SK-N-SH (cell line): ENCODE measurements around the gene MMS22L. TPM values are rescaled to one million over a fixed set of nuclear protein-coding genes. Genes with fewer than 3 reads are reported as not detected.

ENCODE experiments used
- CTCF ChIA-PET: fragments of 300-600, 350-600 bp; formaldehyde crosslinking; extraction: SDS; loops from one replicate; lab custom pipeline; 2021; lab: Yijun Ruan, JAX
- POLR2A ChIA-PET: fragments of 350-600 bp; sonication (Branson Sonifier 250); formaldehyde crosslinking; extraction: SDS; loops from one replicate; lab custom pipeline; 2020; ENCODE audit warnings: antibody characterized with exemption, inconsistent platforms; lab: Yijun Ruan, JAX
- DNase-seq: peaks from one replicate; pipeline ENCODE4 v3.0.0; 2012
- H2AFZ ChIP-seq: fragments of 200-600 bp; sonication (generic); 2 replicates; pipeline ENCODE4 v1.8.1; 2016; ENCODE audit warnings: antibody characterized with exemption, mild to moderate bottlenecking, low read depth
- H3F3A ChIP-seq: fragments of 200-600 bp; sonication (generic); replicated peaks from 2 replicates; pipeline ENCODE3; 2016; ENCODE audit warnings: antibody characterized with exemption, mild to moderate bottlenecking; ENCODE audit not compliant: insufficient read depth
- H3K27ac ChIP-seq, 2 experiments: fragments of 200-500 bp in 1 of 2; fragments of 200-600 bp in 1 of 2; sonication (Bioruptor generic) in 1 of 2; sonication (generic), shearing (Covaris generic) in 1 of 2; 2 replicates each; pipeline versions ENCODE4 v1.5.1 to v1.6.1; 2014 to 2016; ENCODE audit warnings: low read depth in 2 of 2, inconsistent platforms in 1 of 2, low read length in 1 of 2, mild to moderate bottlenecking in 1 of 2, mixed read lengths in 1 of 2
- H3K27me3 ChIP-seq: fragments of 200-600 bp; sonication (generic), shearing (Covaris generic); 2 replicates; pipeline ENCODE4 v1.6.1; 2016; ENCODE audit warnings: mixed run types; ENCODE audit not compliant: insufficient read depth
- H3K36me3 ChIP-seq, 2 experiments: fragments of 200-500 bp in 1 of 2; fragments of 200-600 bp in 1 of 2; sonication (Bioruptor generic) in 1 of 2; sonication (generic) in 1 of 2; replicated peaks in 1 of 2; 2 replicates each; pipeline versions ENCODE3 to v1.5.1; 2014 to 2016; ENCODE audit warnings: low read length in 1 of 2, mild to moderate bottlenecking in 1 of 2; ENCODE audit not compliant: insufficient read depth in 2 of 2, control insufficient read depth in 1 of 2
- H3K4me1 ChIP-seq, 2 experiments: fragments of 200-500 bp in 1 of 2; fragments of 200-600 bp in 1 of 2; sonication (Bioruptor generic) in 1 of 2; sonication (generic), shearing (Covaris generic) in 1 of 2; 2 replicates each; pipeline versions ENCODE4 v1.5.1 to v1.6.1; 2014 to 2016; ENCODE audit warnings: low read depth in 1 of 2, low read length in 1 of 2, mixed run types in 1 of 2; ENCODE audit not compliant: insufficient read depth in 2 of 2, control insufficient read depth in 1 of 2
- H3K4me2 ChIP-seq: fragments of 200-600 bp; sonication (generic), shearing (Covaris generic); 2 replicates; pipeline ENCODE4 v1.6.1; 2017; ENCODE audit warnings: mixed run types
- H3K4me3 ChIP-seq, 2 experiments: fragments of 200-500 bp in 1 of 2; fragments of 200-600 bp in 1 of 2; sonication (Bioruptor generic) in 1 of 2; sonication (generic), shearing (Covaris generic) in 1 of 2; 2 replicates each; pipeline versions ENCODE4 v1.5.1 to v1.8.1; 2014 to 2016; ENCODE audit warnings: low read depth in 2 of 2, inconsistent platforms in 1 of 2, low read length in 1 of 2, mild to moderate bottlenecking in 1 of 2, mixed read lengths in 1 of 2, moderate library complexity in 1 of 2
- H3K79me2 ChIP-seq: fragments of 200-600 bp; sonication (generic); 2 replicates; pipeline ENCODE4 v1.8.1; 2017; ENCODE audit warnings: mild to moderate bottlenecking; ENCODE audit not compliant: insufficient read depth
- H3K9ac ChIP-seq: fragments of 200-600 bp; sonication (generic); 2 replicates; pipeline ENCODE4 v1.6.1; 2017; ENCODE audit warnings: mixed run types
- H3K9me2 ChIP-seq: fragments of 200-600 bp; sonication (generic); 2 replicates; pipeline ENCODE4 v1.6.1; 2017; ENCODE audit warnings: mixed run types
- H3K9me3 ChIP-seq: fragments of 200-600 bp; sonication (generic); 2 replicates; pipeline ENCODE4 v1.6.1; 2017; ENCODE audit warnings: mixed run types, mild to moderate bottlenecking, moderate library complexity
- H4K20me1 ChIP-seq: fragments of 200-600 bp; sonication (generic); 2 replicates; pipeline ENCODE4 v1.6.1; 2017; ENCODE audit warnings: mild to moderate bottlenecking, mixed run types; ENCODE audit not compliant: insufficient read depth
- CHD2 ChIP-seq: fragments of 150-350 bp; IDR thresholded peaks from 2 replicates; pipeline ENCODE4 v1.6.1; 2018; ENCODE audit warnings: low read length; ENCODE audit not compliant: partially characterized antibody
- ELF1 ChIP-seq: IDR thresholded peaks from 2 replicates; pipeline ENCODE4 v1.4.0; 2012
- FOSL2 ChIP-seq: IDR thresholded peaks from 2 replicates; pipeline ENCODE4 v1.4.0; 2012; ENCODE audit warnings: low read depth, mild to moderate bottlenecking, moderate library complexity, borderline replicate concordance
- FOXJ3 ChIP-seq: sonication (generic); formaldehyde crosslinking; IDR thresholded peaks from 2 replicates; pipeline ENCODE4 v1.5.1; 2020; ENCODE audit warnings: mild to moderate bottlenecking, missing genetic modification reagents
- FOXM1 ChIP-seq: IDR thresholded peaks from 2 replicates; pipeline ENCODE4 v1.4.0; 2012; ENCODE audit warnings: low read depth, mild to moderate bottlenecking
- GATA2 ChIP-seq: sonication (generic); formaldehyde crosslinking; IDR thresholded peaks from 2 replicates; pipeline ENCODE4 v1.5.0; 2020; ENCODE audit warnings: mild to moderate bottlenecking, missing genetic modification reagents
- MEF2A ChIP-seq: IDR thresholded peaks from 2 replicates; pipeline ENCODE4 v1.4.0; 2012; ENCODE audit warnings: low read depth, borderline replicate concordance
- RAD21 ChIP-seq: IDR thresholded peaks from 2 replicates; pipeline ENCODE4 v1.6.1; 2012; ENCODE audit warnings: mild to moderate bottlenecking, low read length
- RCOR1 ChIP-seq: fragments of 150-350 bp; IDR thresholded peaks from 2 replicates; pipeline ENCODE4 v1.6.1; 2017; ENCODE audit warnings: antibody characterized with exemption, low read length
- RXRA ChIP-seq: IDR thresholded peaks from 2 replicates; pipeline ENCODE4 v1.4.0; 2012; ENCODE audit warnings: low read depth, mild to moderate bottlenecking, borderline replicate concordance
- TAF1 ChIP-seq: IDR thresholded peaks from 2 replicates; pipeline ENCODE4 v1.6.1; 2012; ENCODE audit warnings: low read depth, mild to moderate bottlenecking, low read length, moderate library complexity, borderline replicate concordance
- TEAD4 ChIP-seq: IDR thresholded peaks from 2 replicates; pipeline ENCODE4 v1.4.0; 2012; ENCODE audit warnings: mild to moderate bottlenecking, borderline replicate concordance; ENCODE audit not compliant: insufficient read depth
- YY1 ChIP-seq: IDR thresholded peaks from 2 replicates; pipeline ENCODE4 v1.4.0; 2012; ENCODE audit warnings: low read depth, mild to moderate bottlenecking
- WGBS: methylation state at CpG from one replicate; pipeline ENCODE4 v1.1.6; 2017; ENCODE audit warnings: low lambda C conversion rate; 5-methylcytosine and 5-hydroxymethylcytosine counted together
- polyA plus RNA-seq, 3 experiments: library from polyadenylated mRNA; depleted of rRNA; stranded (reverse); fragments of >200 nt; gene quantifications; 2 replicates each; pipeline ENCODE4 v1.2.3, GENCODE V29; 2012
- TF ChIP-seq, protein P1 (sequence below): IDR thresholded peaks from 2 replicates; pipeline ENCODE4 v1.4.0; 2012; ENCODE audit warnings: low read depth, borderline replicate concordance
- TF ChIP-seq, protein P2 (sequence below): fragments of 200-600 bp; sonication (generic); IDR thresholded peaks from 2 replicates; pipeline ENCODE4 v1.6.1; 2017; ENCODE audit warnings: antibody characterized with exemption, mild to moderate bottlenecking, moderate library complexity
- TF ChIP-seq, protein P3 (sequence below): fragments of 150-350 bp; IDR thresholded peaks from 2 replicates; pipeline ENCODE4 v1.6.1; 2016; ENCODE audit warnings: mild to moderate bottlenecking, low read depth, low read length
- TF ChIP-seq, protein P4 (sequence below): IDR thresholded peaks from 2 replicates; pipeline ENCODE4 v1.4.0; 2012; ENCODE audit warnings: low read depth
- TF ChIP-seq, protein P5 (sequence below): IDR thresholded peaks from 2 replicates; pipeline ENCODE4 v1.4.0; 2012; ENCODE audit warnings: low read depth, borderline replicate concordance
- TF ChIP-seq, protein P6 (sequence below): fragments of 150-350 bp; IDR thresholded peaks from 2 replicates; pipeline ENCODE4 v1.6.1; 2017; ENCODE audit warnings: antibody characterized with exemption, low read length, low read depth, borderline replicate concordance
- TF ChIP-seq, protein P7 (sequence below): IDR thresholded peaks from 2 replicates; pipeline ENCODE4 v1.6.1; 2012; ENCODE audit warnings: mild to moderate bottlenecking, low read depth, low read length, moderate library complexity

The MMS22L gene
- polyA plus RNA-seq, 1 of the 3 experiments (the other 2 are of a cell fraction) = 4.3 TPM

DNA sequence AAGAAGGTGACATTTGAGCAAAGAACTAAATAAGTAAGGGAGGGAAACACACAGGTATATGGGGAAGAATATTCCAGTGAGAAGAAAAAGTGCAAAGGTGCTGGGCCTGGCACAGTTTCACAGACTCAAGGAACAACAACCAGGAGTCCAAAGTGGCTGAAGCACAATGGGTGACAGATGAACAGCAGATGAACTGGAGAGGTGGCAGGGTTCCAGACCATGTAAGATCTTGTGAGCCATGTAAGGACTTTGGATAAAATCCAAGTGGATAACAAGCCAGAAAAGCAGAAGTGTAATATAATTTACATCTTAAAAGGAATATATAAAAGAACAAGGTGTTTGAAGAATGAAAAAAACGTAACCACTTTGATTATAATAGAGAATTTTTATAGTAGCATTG lies 87.9 kb downstream of the MMS22L start:
- Histone ChIP-seq H3K9me2 (no peaks in the 10 kb centered on the region), H3K27me3 (no peaks in the 10 kb centered on the region), H3K79me2 (no peaks in the 10 kb centered on the region), H3K9ac (no peak overlapping the region), H4K20me1 (no peaks in the 10 kb centered on the region), H3K4me2 (no peak overlapping the region), H2AFZ (no peak overlapping the region), H3K9me3 (no peaks in the 10 kb centered on the region), H3K4me1 (peaks cover 4 to 10% of the 10 kb centered on the region in 2 experiments), H3K27ac (peak overlapping the region in 1 of 2 experiments; percentile 16; a peak in 1 of 4 replicates), H3F3A (peaks cover 11% of the 10 kb centered on the region), H3K36me3 (peaks cover 0 to 12% of the 10 kb centered on the region in 2 experiments), H3K4me3 (no peak overlapping the region)
- 97% methylated on average over 1 of the region's 1 CpG for WGBS
- DNase-seq = no peak
- TF ChIP-seq TAF1 (no peak), FOXM1 (no peak), CHD2 (no peak), GATA2 (CRISPR knock-in tag) (no peak), TEAD4 (no peak), FOXJ3 (no peak), RCOR1 (no peak), ELF1 (no peak), RAD21 (no peak), YY1 (no peak), RXRA (no peak), FOSL2 (no peak), MEF2A (no peak)
- TF ChIP-seq, protein P1, sequence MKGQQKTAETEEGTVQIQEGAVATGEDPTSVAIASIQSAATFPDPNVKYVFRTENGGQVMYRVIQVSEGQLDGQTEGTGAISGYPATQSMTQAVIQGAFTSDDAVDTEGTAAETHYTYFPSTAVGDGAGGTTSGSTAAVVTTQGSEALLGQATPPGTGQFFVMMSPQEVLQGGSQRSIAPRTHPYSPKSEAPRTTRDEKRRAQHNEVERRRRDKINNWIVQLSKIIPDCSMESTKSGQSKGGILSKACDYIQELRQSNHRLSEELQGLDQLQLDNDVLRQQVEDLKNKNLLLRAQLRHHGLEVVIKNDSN = no peak
- TF ChIP-seq, protein P2, sequence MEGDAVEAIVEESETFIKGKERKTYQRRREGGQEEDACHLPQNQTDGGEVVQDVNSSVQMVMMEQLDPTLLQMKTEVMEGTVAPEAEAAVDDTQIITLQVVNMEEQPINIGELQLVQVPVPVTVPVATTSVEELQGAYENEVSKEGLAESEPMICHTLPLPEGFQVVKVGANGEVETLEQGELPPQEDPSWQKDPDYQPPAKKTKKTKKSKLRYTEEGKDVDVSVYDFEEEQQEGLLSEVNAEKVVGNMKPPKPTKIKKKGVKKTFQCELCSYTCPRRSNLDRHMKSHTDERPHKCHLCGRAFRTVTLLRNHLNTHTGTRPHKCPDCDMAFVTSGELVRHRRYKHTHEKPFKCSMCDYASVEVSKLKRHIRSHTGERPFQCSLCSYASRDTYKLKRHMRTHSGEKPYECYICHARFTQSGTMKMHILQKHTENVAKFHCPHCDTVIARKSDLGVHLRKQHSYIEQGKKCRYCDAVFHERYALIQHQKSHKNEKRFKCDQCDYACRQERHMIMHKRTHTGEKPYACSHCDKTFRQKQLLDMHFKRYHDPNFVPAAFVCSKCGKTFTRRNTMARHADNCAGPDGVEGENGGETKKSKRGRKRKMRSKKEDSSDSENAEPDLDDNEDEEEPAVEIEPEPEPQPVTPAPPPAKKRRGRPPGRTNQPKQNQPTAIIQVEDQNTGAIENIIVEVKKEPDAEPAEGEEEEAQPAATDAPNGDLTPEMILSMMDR = no peak
- TF ChIP-seq, protein P3, sequence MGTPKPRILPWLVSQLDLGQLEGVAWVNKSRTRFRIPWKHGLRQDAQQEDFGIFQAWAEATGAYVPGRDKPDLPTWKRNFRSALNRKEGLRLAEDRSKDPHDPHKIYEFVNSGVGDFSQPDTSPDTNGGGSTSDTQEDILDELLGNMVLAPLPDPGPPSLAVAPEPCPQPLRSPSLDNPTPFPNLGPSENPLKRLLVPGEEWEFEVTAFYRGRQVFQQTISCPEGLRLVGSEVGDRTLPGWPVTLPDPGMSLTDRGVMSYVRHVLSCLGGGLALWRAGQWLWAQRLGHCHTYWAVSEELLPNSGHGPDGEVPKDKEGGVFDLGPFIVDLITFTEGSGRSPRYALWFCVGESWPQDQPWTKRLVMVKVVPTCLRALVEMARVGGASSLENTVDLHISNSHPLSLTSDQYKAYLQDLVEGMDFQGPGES = no peak
- TF ChIP-seq, protein P4, sequence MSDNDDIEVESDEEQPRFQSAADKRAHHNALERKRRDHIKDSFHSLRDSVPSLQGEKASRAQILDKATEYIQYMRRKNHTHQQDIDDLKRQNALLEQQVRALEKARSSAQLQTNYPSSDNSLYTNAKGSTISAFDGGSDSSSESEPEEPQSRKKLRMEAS = no peak
- TF ChIP-seq, protein P5, sequence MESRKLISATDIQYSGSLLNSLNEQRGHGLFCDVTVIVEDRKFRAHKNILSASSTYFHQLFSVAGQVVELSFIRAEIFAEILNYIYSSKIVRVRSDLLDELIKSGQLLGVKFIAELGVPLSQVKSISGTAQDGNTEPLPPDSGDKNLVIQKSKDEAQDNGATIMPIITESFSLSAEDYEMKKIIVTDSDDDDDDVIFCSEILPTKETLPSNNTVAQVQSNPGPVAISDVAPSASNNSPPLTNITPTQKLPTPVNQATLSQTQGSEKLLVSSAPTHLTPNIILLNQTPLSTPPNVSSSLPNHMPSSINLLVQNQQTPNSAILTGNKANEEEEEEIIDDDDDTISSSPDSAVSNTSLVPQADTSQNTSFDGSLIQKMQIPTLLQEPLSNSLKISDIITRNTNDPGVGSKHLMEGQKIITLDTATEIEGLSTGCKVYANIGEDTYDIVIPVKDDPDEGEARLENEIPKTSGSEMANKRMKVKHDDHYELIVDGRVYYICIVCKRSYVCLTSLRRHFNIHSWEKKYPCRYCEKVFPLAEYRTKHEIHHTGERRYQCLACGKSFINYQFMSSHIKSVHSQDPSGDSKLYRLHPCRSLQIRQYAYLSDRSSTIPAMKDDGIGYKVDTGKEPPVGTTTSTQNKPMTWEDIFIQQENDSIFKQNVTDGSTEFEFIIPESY = no peak
- TF ChIP-seq, protein P6, sequence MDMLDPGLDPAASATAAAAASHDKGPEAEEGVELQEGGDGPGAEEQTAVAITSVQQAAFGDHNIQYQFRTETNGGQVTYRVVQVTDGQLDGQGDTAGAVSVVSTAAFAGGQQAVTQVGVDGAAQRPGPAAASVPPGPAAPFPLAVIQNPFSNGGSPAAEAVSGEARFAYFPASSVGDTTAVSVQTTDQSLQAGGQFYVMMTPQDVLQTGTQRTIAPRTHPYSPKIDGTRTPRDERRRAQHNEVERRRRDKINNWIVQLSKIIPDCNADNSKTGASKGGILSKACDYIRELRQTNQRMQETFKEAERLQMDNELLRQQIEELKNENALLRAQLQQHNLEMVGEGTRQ = no peak
- TF ChIP-seq, protein P7, sequence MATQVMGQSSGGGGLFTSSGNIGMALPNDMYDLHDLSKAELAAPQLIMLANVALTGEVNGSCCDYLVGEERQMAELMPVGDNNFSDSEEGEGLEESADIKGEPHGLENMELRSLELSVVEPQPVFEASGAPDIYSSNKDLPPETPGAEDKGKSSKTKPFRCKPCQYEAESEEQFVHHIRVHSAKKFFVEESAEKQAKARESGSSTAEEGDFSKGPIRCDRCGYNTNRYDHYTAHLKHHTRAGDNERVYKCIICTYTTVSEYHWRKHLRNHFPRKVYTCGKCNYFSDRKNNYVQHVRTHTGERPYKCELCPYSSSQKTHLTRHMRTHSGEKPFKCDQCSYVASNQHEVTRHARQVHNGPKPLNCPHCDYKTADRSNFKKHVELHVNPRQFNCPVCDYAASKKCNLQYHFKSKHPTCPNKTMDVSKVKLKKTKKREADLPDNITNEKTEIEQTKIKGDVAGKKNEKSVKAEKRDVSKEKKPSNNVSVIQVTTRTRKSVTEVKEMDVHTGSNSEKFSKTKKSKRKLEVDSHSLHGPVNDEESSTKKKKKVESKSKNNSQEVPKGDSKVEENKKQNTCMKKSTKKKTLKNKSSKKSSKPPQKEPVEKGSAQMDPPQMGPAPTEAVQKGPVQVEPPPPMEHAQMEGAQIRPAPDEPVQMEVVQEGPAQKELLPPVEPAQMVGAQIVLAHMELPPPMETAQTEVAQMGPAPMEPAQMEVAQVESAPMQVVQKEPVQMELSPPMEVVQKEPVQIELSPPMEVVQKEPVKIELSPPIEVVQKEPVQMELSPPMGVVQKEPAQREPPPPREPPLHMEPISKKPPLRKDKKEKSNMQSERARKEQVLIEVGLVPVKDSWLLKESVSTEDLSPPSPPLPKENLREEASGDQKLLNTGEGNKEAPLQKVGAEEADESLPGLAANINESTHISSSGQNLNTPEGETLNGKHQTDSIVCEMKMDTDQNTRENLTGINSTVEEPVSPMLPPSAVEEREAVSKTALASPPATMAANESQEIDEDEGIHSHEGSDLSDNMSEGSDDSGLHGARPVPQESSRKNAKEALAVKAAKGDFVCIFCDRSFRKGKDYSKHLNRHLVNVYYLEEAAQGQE = no peak
- POLR2A ChIA-PET = no interaction called here
- CTCF ChIA-PET = interaction anchor here (14.4 kb wide), 1 partner anchor 8 kb away, joined by 115 read pairs; no protein-coding TSS in a partner anchor
